H9 (cell line): ENCODE data around the gene BICD1. TPM values are rescaled to one million over a fixed set of nuclear protein-coding genes. Genes with fewer than 3 reads are reported as not detected.

Experiments used
- DNase-seq: peaks from one replicate; pipeline ENCODE4 v3.0.0-alpha.2; 2017
- H2AFZ ChIP-seq: one replicate; pipeline ENCODE4 v1.6.1; 2013; ENCODE audit warnings: mild to moderate bottlenecking, low read length, control low read depth, moderate library complexity
- H2AK5ac ChIP-seq: 2 replicates; pipeline ENCODE4 v1.6.1; 2013; ENCODE audit warnings: low read length, control low read depth, mixed read lengths; ENCODE audit not compliant: insufficient read length
- H2BK120ac ChIP-seq: one replicate; pipeline ENCODE4 v1.6.1; 2013; ENCODE audit warnings: low read depth, mild to moderate bottlenecking, low read length, control low read depth, inconsistent platforms; ENCODE audit not compliant: poor library complexity, severe bottlenecking
- H2BK12ac ChIP-seq: 2 replicates; pipeline ENCODE4 v1.6.1; 2013; ENCODE audit warnings: low read length, control low read depth, mixed read lengths, low read depth; ENCODE audit not compliant: insufficient read length
- H2BK15ac ChIP-seq: 2 replicates; pipeline ENCODE4 v1.6.1; 2013; ENCODE audit warnings: low read depth, low read length, control low read depth
- H2BK20ac ChIP-seq: one replicate; pipeline ENCODE4 v1.6.1; 2013; ENCODE audit warnings: low read depth, mild to moderate bottlenecking, low read length, control low read depth, inconsistent platforms; ENCODE audit not compliant: poor library complexity, severe bottlenecking
- H2BK5ac ChIP-seq: 2 replicates; pipeline ENCODE4 v1.6.1; 2013; ENCODE audit warnings: low read length, control low read depth, mixed read lengths; ENCODE audit not compliant: insufficient read length
- H3K14ac ChIP-seq: 2 replicates; pipeline ENCODE4 v1.6.1; 2013; ENCODE audit warnings: low read length, control low read depth; ENCODE audit not compliant: insufficient read depth
- H3K18ac ChIP-seq: 2 replicates; pipeline ENCODE4 v1.6.1; 2013; ENCODE audit warnings: low read depth, mild to moderate bottlenecking, mixed read lengths, low read length, control low read depth; ENCODE audit not compliant: insufficient read length
- H3K23ac ChIP-seq: 2 replicates; pipeline ENCODE4 v1.6.1; 2013; ENCODE audit warnings: low read length, control low read depth, mixed read lengths, low read depth; ENCODE audit not compliant: insufficient read length
- H3K23me2 ChIP-seq: 2 replicates; pipeline ENCODE4 v1.6.1; 2013; ENCODE audit warnings: low read depth, mild to moderate bottlenecking, mixed read lengths, low read length, control low read depth; ENCODE audit not compliant: insufficient read length, poor library complexity, severe bottlenecking
- H3K27ac ChIP-seq: 2 replicates; pipeline ENCODE4 v1.5.1; 2013; ENCODE audit warnings: low read length, control low read depth, mixed read lengths, low read depth; ENCODE audit not compliant: insufficient read length
- H3K27me3 ChIP-seq: 2 replicates; pipeline ENCODE4 v1.6.1; 2013; ENCODE audit warnings: low read length, control low read depth, inconsistent platforms; ENCODE audit not compliant: insufficient read depth
- H3K4ac ChIP-seq: 2 replicates; pipeline ENCODE4 v1.6.1; 2013; ENCODE audit warnings: low read depth, mild to moderate bottlenecking, control low read depth, inconsistent platforms, low read length, moderate library complexity
- H3K4me1 ChIP-seq: 2 replicates; pipeline ENCODE4 v1.6.1; 2013; ENCODE audit warnings: low read length, control low read depth, inconsistent platforms; ENCODE audit not compliant: insufficient read depth
- H3K4me2 ChIP-seq: 2 replicates; pipeline ENCODE4 v1.6.1; 2013; ENCODE audit warnings: low read length, control low read depth, mixed read lengths; ENCODE audit not compliant: insufficient read length, insufficient read depth
- H3K56ac ChIP-seq: 2 replicates; pipeline ENCODE4 v1.6.1; 2013; ENCODE audit warnings: low read depth, mild to moderate bottlenecking, mixed read lengths, low read length, control low read depth; ENCODE audit not compliant: insufficient read length
- H3K79me1 ChIP-seq: 2 replicates; pipeline ENCODE4 v1.6.1; 2013; ENCODE audit warnings: low read depth, mild to moderate bottlenecking, moderate library complexity, low read length, control low read depth, inconsistent platforms; ENCODE audit not compliant: insufficient read depth, poor library complexity, severe bottlenecking
- H3K79me2 ChIP-seq: 2 replicates; pipeline ENCODE4 v1.6.1; 2013; ENCODE audit warnings: low read length, control low read depth, inconsistent platforms; ENCODE audit not compliant: insufficient read depth
- H3K9ac ChIP-seq: 2 replicates; pipeline ENCODE4 v1.6.1; 2013; ENCODE audit warnings: low read length, control low read depth, mixed read lengths; ENCODE audit not compliant: insufficient read length; ENCODE audit errors: extremely low read depth
- H3K9me3 ChIP-seq: one replicate; pipeline ENCODE4 v1.6.1; 2013; ENCODE audit warnings: low read depth, low read length, inconsistent platforms; ENCODE audit not compliant: control insufficient read depth
- H3T11ph ChIP-seq: one replicate; pipeline ENCODE4 v1.6.1; 2013; ENCODE audit warnings: mild to moderate bottlenecking, low read length, control low read depth, inconsistent platforms
- H4K20me1 ChIP-seq: one replicate; pipeline ENCODE4 v1.6.1; 2013; ENCODE audit not compliant: control insufficient read depth, insufficient read length, insufficient read depth
- H4K5ac ChIP-seq: 2 replicates; pipeline ENCODE4 v1.6.1; 2013; ENCODE audit warnings: low read depth, mild to moderate bottlenecking, mixed read lengths, low read length, control low read depth; ENCODE audit not compliant: insufficient read length
- H4K8ac ChIP-seq: replicated peaks from 2 replicates; pipeline ENCODE4 v1.6.1; 2013; ENCODE audit warnings: low read length, control low read depth, mixed read lengths, low read depth; ENCODE audit not compliant: insufficient read length
- H4K91ac ChIP-seq: 2 replicates; pipeline ENCODE4 v1.6.1; 2013; ENCODE audit warnings: low read depth, mild to moderate bottlenecking, moderate library complexity, mixed read lengths, low read length, control low read depth; ENCODE audit not compliant: insufficient read length
- H3K27ac Mint-ChIP-seq, 3 experiments: 2 replicates in 2 of 3; 3 replicates in 1 of 3; pipeline ENCODE4 v1.8.0; 2020 to 2021; ENCODE audit warnings: mixed read lengths in 3 of 3, mild to moderate bottlenecking in 1 of 3, moderate library complexity in 1 of 3
- H3K27me3 Mint-ChIP-seq: 2 replicates; pipeline ENCODE4 v1.8.0; 2021; ENCODE audit warnings: low read depth, mild to moderate bottlenecking, moderate library complexity, mixed read lengths
- H3K36me3 Mint-ChIP-seq, 3 experiments: 2 replicates in 2 of 3; 3 replicates in 1 of 3; pipeline ENCODE4 v1.8.0; 2020 to 2021; ENCODE audit warnings: low read depth in 3 of 3, mixed read lengths in 3 of 3; ENCODE audit not compliant: insufficient read depth in 1 of 3
- H3K4me1 Mint-ChIP-seq, 2 experiments: 2 replicates each; pipeline ENCODE4 v1.8.0; 2020; ENCODE audit warnings: mixed read lengths in 2 of 2
- H3K4me3 Mint-ChIP-seq, 2 experiments: 2 replicates in 1 of 2; 3 replicates in 1 of 2; pipeline ENCODE4 v1.8.0; 2020 to 2021; ENCODE audit warnings: mild to moderate bottlenecking in 2 of 2, mixed read lengths in 2 of 2, moderate library complexity in 1 of 2
- H3K9me3 Mint-ChIP-seq, 2 experiments: 2 replicates in 1 of 2; 3 replicates in 1 of 2; pipeline ENCODE4 v1.8.0; 2020; ENCODE audit warnings: mild to moderate bottlenecking in 2 of 2, mixed read lengths in 2 of 2, moderate library complexity in 1 of 2
- WGBS: extraction: QIAGEN DNeasy Blood & Tissue Kit; methylation state at CpG from one replicate; pipeline ENCODE4 v1.1.7; 2013; ENCODE audit warnings: missing lambda C conversion rate, low lambda C conversion rate, mixed read lengths; ENCODE audit not compliant: insufficient read length; ENCODE audit errors: extremely low coverage; 5-methylcytosine and 5-hydroxymethylcytosine counted together
- total RNA-seq: library from RNA; stranded (reverse); gene quantifications from 2 replicates; pipeline ENCODE4 v1.2.1, GENCODE V29; 2021
- TF ChIP-seq, protein P1 (sequence below): fragments of 200-600 bp; sonication (generic); conservative IDR thresholded peaks from 3 replicates; pipeline ENCODE4 v1.8.0; 2021; ENCODE audit warnings: antibody characterized with exemption, mild to moderate bottlenecking

Gene BICD1
- total RNA-seq, 1 experiment from 2014 or later, result 134 TPM

DNA sequence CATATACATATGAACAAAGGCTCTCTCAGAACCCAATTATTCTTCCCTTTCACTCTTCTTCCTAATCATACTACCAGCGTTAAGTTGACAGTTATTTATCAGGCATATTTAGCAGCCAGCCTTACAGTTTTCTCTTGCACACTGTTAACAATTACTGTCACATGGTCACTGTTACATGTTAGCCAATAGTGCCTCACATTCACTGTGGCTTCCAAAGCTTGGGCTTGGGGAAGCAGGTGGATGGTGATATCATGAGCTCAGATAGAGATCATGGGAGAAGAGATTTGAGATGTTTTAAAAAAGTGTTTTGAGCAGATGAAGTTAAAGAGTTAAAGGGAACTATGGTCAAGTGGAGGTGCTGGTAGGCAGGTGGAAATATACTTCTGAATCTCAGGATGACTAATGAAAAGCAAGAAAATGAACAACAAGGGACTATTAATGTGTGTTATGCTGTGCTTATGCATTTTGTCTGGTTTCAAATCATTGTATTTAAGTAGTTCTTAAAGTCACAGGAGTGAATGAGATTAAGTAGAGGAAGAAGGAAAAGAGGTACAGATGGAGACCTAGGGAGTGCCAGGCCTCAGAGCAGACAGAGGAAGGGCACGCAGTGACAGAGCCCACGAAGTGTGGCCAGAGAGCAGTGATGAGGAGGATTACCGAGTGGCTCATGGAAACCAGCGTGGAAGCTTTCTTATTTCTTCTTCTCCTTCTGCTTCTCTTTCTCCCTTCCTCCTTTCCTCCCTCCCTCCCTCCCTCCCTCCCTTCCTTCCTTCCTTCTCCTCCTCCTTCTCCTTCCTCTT lies 39.6 kb downstream of the BICD1 start:
- Mint-ChIP-seq H3K27me3 (no peaks in the 10 kb centered on the region; the same call in 1 of the 2 replicates), H3K4me3 (no peak overlapping the region), H3K36me3 (peaks cover 11 to 23% (median 20%) of the 10 kb centered on the region in 3 experiments; a peak in 6 of 7 replicates), H3K9me3 (0 out of 5 replicates have a peak, but pooled peaks cover 0 to 3% of the 10 kb centered on the region in 2 experiments), H3K27ac (no peak overlapping the region), H3K4me1 (peaks cover 15 to 16% of the 10 kb centered on the region in 2 experiments)
- H3K23me2 ChIP-seq, result no peaks in the 10 kb centered on the region
- H2BK12ac ChIP-seq, result no peak overlapping the region
- H3K4ac ChIP-seq, result no peak overlapping the region
- no peak overlapping the region for H2BK20ac ChIP-seq
- H2BK5ac ChIP-seq, result no peak overlapping the region
- H3K4me1 ChIP-seq, result no peaks in the 10 kb centered on the region; the same call in 1 of the 2 replicates
- H2BK15ac ChIP-seq, result no peak overlapping the region
- no peak overlapping the region for H2AK5ac ChIP-seq
- no CpG with 5 or more reads among the region's 5 CpGs for WGBS
- no peak overlapping the region for H2AFZ ChIP-seq
- H4K20me1 ChIP-seq, result no peaks in the 10 kb centered on the region
- no peak overlapping the region for H3K14ac ChIP-seq
- no peak overlapping the region for H3K18ac ChIP-seq
- H3K79me2 ChIP-seq, result peaks cover 11% of the 10 kb centered on the region; the same call in 1 of the 2 replicates
- H4K5ac ChIP-seq, result no peak overlapping the region
- no peaks in the 10 kb centered on the region for H3K27me3 ChIP-seq
- no peak overlapping the region for H4K91ac ChIP-seq
- no peak overlapping the region for H3K27ac ChIP-seq
- H3K4me2 ChIP-seq, result no peak overlapping the region
- no peak overlapping the region for H3T11ph ChIP-seq
- TF ChIP-seq, protein P1, sequence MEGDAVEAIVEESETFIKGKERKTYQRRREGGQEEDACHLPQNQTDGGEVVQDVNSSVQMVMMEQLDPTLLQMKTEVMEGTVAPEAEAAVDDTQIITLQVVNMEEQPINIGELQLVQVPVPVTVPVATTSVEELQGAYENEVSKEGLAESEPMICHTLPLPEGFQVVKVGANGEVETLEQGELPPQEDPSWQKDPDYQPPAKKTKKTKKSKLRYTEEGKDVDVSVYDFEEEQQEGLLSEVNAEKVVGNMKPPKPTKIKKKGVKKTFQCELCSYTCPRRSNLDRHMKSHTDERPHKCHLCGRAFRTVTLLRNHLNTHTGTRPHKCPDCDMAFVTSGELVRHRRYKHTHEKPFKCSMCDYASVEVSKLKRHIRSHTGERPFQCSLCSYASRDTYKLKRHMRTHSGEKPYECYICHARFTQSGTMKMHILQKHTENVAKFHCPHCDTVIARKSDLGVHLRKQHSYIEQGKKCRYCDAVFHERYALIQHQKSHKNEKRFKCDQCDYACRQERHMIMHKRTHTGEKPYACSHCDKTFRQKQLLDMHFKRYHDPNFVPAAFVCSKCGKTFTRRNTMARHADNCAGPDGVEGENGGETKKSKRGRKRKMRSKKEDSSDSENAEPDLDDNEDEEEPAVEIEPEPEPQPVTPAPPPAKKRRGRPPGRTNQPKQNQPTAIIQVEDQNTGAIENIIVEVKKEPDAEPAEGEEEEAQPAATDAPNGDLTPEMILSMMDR, result no peak
- H4K8ac ChIP-seq, result no peak overlapping the region
- H2BK120ac ChIP-seq, result no peak overlapping the region
- no peak overlapping the region for H3K23ac ChIP-seq
- no peak for DNase-seq
- no peak overlapping the region for H3K56ac ChIP-seq
- no peaks in the 10 kb centered on the region for H3K9me3 ChIP-seq
- H3K9ac ChIP-seq, result no peak overlapping the region
- peaks cover 10% of the 10 kb centered on the region for H3K79me1 ChIP-seq
